H9 (cell line): Measurements from ENCODE around the gene SIGLEC11. TPM values are rescaled to one million over a fixed set of nuclear protein-coding genes. Genes with fewer than 3 reads are reported as not detected.

Experiments
- DNase-seq: peaks from one replicate; pipeline ENCODE4 v3.0.0-alpha.2; 2017
- H2AFZ ChIP-seq: one replicate; pipeline ENCODE4 v1.6.1; 2013; ENCODE audit warnings: mild to moderate bottlenecking, low read length, control low read depth, moderate library complexity
- H2AK5ac ChIP-seq: 2 replicates; pipeline ENCODE4 v1.6.1; 2013; ENCODE audit warnings: low read length, control low read depth, mixed read lengths; ENCODE audit not compliant: insufficient read length
- H2BK120ac ChIP-seq: one replicate; pipeline ENCODE4 v1.6.1; 2013; ENCODE audit warnings: low read depth, mild to moderate bottlenecking, low read length, control low read depth, inconsistent platforms; ENCODE audit not compliant: poor library complexity, severe bottlenecking
- H2BK12ac ChIP-seq: 2 replicates; pipeline ENCODE4 v1.6.1; 2013; ENCODE audit warnings: low read length, control low read depth, mixed read lengths, low read depth; ENCODE audit not compliant: insufficient read length
- H2BK15ac ChIP-seq: 2 replicates; pipeline ENCODE4 v1.6.1; 2013; ENCODE audit warnings: low read depth, low read length, control low read depth
- H2BK20ac ChIP-seq: one replicate; pipeline ENCODE4 v1.6.1; 2013; ENCODE audit warnings: low read depth, mild to moderate bottlenecking, low read length, control low read depth, inconsistent platforms; ENCODE audit not compliant: poor library complexity, severe bottlenecking
- H2BK5ac ChIP-seq: 2 replicates; pipeline ENCODE4 v1.6.1; 2013; ENCODE audit warnings: low read length, control low read depth, mixed read lengths; ENCODE audit not compliant: insufficient read length
- H3K14ac ChIP-seq: 2 replicates; pipeline ENCODE4 v1.6.1; 2013; ENCODE audit warnings: low read length, control low read depth; ENCODE audit not compliant: insufficient read depth
- H3K18ac ChIP-seq: 2 replicates; pipeline ENCODE4 v1.6.1; 2013; ENCODE audit warnings: low read depth, mild to moderate bottlenecking, mixed read lengths, low read length, control low read depth; ENCODE audit not compliant: insufficient read length
- H3K23ac ChIP-seq: 2 replicates; pipeline ENCODE4 v1.6.1; 2013; ENCODE audit warnings: low read length, control low read depth, mixed read lengths, low read depth; ENCODE audit not compliant: insufficient read length
- H3K23me2 ChIP-seq: 2 replicates; pipeline ENCODE4 v1.6.1; 2013; ENCODE audit warnings: low read depth, mild to moderate bottlenecking, mixed read lengths, low read length, control low read depth; ENCODE audit not compliant: insufficient read length, poor library complexity, severe bottlenecking
- H3K27ac ChIP-seq: 2 replicates; pipeline ENCODE4 v1.5.1; 2013; ENCODE audit warnings: low read length, control low read depth, mixed read lengths, low read depth; ENCODE audit not compliant: insufficient read length
- H3K27me3 ChIP-seq: 2 replicates; pipeline ENCODE4 v1.6.1; 2013; ENCODE audit warnings: low read length, control low read depth, inconsistent platforms; ENCODE audit not compliant: insufficient read depth
- H3K4ac ChIP-seq: 2 replicates; pipeline ENCODE4 v1.6.1; 2013; ENCODE audit warnings: low read depth, mild to moderate bottlenecking, control low read depth, inconsistent platforms, low read length, moderate library complexity
- H3K4me1 ChIP-seq: 2 replicates; pipeline ENCODE4 v1.6.1; 2013; ENCODE audit warnings: low read length, control low read depth, inconsistent platforms; ENCODE audit not compliant: insufficient read depth
- H3K4me2 ChIP-seq: 2 replicates; pipeline ENCODE4 v1.6.1; 2013; ENCODE audit warnings: low read length, control low read depth, mixed read lengths; ENCODE audit not compliant: insufficient read length, insufficient read depth
- H3K56ac ChIP-seq: 2 replicates; pipeline ENCODE4 v1.6.1; 2013; ENCODE audit warnings: low read depth, mild to moderate bottlenecking, mixed read lengths, low read length, control low read depth; ENCODE audit not compliant: insufficient read length
- H3K79me1 ChIP-seq: 2 replicates; pipeline ENCODE4 v1.6.1; 2013; ENCODE audit warnings: low read depth, mild to moderate bottlenecking, moderate library complexity, low read length, control low read depth, inconsistent platforms; ENCODE audit not compliant: insufficient read depth, poor library complexity, severe bottlenecking
- H3K79me2 ChIP-seq: 2 replicates; pipeline ENCODE4 v1.6.1; 2013; ENCODE audit warnings: low read length, control low read depth, inconsistent platforms; ENCODE audit not compliant: insufficient read depth
- H3K9ac ChIP-seq: 2 replicates; pipeline ENCODE4 v1.6.1; 2013; ENCODE audit warnings: low read length, control low read depth, mixed read lengths; ENCODE audit not compliant: insufficient read length; ENCODE audit errors: extremely low read depth
- H3K9me3 ChIP-seq: one replicate; pipeline ENCODE4 v1.6.1; 2013; ENCODE audit warnings: low read depth, low read length, inconsistent platforms; ENCODE audit not compliant: control insufficient read depth
- H3T11ph ChIP-seq: one replicate; pipeline ENCODE4 v1.6.1; 2013; ENCODE audit warnings: mild to moderate bottlenecking, low read length, control low read depth, inconsistent platforms
- H4K20me1 ChIP-seq: one replicate; pipeline ENCODE4 v1.6.1; 2013; ENCODE audit not compliant: control insufficient read depth, insufficient read length, insufficient read depth
- H4K5ac ChIP-seq: 2 replicates; pipeline ENCODE4 v1.6.1; 2013; ENCODE audit warnings: low read depth, mild to moderate bottlenecking, mixed read lengths, low read length, control low read depth; ENCODE audit not compliant: insufficient read length
- H4K8ac ChIP-seq: replicated peaks from 2 replicates; pipeline ENCODE4 v1.6.1; 2013; ENCODE audit warnings: low read length, control low read depth, mixed read lengths, low read depth; ENCODE audit not compliant: insufficient read length
- H4K91ac ChIP-seq: 2 replicates; pipeline ENCODE4 v1.6.1; 2013; ENCODE audit warnings: low read depth, mild to moderate bottlenecking, moderate library complexity, mixed read lengths, low read length, control low read depth; ENCODE audit not compliant: insufficient read length
- H3K27ac Mint-ChIP-seq, 3 experiments: 2 replicates in 2 of 3; 3 replicates in 1 of 3; pipeline ENCODE4 v1.8.0; 2020 to 2021; ENCODE audit warnings: mixed read lengths in 3 of 3, mild to moderate bottlenecking in 1 of 3, moderate library complexity in 1 of 3
- H3K27me3 Mint-ChIP-seq: 2 replicates; pipeline ENCODE4 v1.8.0; 2021; ENCODE audit warnings: low read depth, mild to moderate bottlenecking, moderate library complexity, mixed read lengths
- H3K36me3 Mint-ChIP-seq, 3 experiments: 2 replicates in 2 of 3; 3 replicates in 1 of 3; pipeline ENCODE4 v1.8.0; 2020 to 2021; ENCODE audit warnings: low read depth in 3 of 3, mixed read lengths in 3 of 3; ENCODE audit not compliant: insufficient read depth in 1 of 3
- H3K4me1 Mint-ChIP-seq, 2 experiments: 2 replicates each; pipeline ENCODE4 v1.8.0; 2020; ENCODE audit warnings: mixed read lengths in 2 of 2
- H3K4me3 Mint-ChIP-seq, 2 experiments: 2 replicates in 1 of 2; 3 replicates in 1 of 2; pipeline ENCODE4 v1.8.0; 2020 to 2021; ENCODE audit warnings: mild to moderate bottlenecking in 2 of 2, mixed read lengths in 2 of 2, moderate library complexity in 1 of 2
- H3K9me3 Mint-ChIP-seq, 2 experiments: 2 replicates in 1 of 2; 3 replicates in 1 of 2; pipeline ENCODE4 v1.8.0; 2020; ENCODE audit warnings: mild to moderate bottlenecking in 2 of 2, mixed read lengths in 2 of 2, moderate library complexity in 1 of 2
- WGBS: extraction: QIAGEN DNeasy Blood & Tissue Kit; methylation state at CpG from one replicate; pipeline ENCODE4 v1.1.7; 2013; ENCODE audit warnings: missing lambda C conversion rate, low lambda C conversion rate, mixed read lengths; ENCODE audit not compliant: insufficient read length; ENCODE audit errors: extremely low coverage; 5-methylcytosine and 5-hydroxymethylcytosine counted together
- total RNA-seq: library from RNA; stranded (reverse); gene quantifications from 2 replicates; pipeline ENCODE4 v1.2.1, GENCODE V29; 2021
- TF ChIP-seq, protein P1 (sequence below): fragments of 200-600 bp; sonication (generic); conservative IDR thresholded peaks from 3 replicates; pipeline ENCODE4 v1.8.0; 2021; ENCODE audit warnings: antibody characterized with exemption, mild to moderate bottlenecking

Gene SIGLEC11
- total RNA-seq, 1 experiment from 2014 or later: not detected

DNA sequence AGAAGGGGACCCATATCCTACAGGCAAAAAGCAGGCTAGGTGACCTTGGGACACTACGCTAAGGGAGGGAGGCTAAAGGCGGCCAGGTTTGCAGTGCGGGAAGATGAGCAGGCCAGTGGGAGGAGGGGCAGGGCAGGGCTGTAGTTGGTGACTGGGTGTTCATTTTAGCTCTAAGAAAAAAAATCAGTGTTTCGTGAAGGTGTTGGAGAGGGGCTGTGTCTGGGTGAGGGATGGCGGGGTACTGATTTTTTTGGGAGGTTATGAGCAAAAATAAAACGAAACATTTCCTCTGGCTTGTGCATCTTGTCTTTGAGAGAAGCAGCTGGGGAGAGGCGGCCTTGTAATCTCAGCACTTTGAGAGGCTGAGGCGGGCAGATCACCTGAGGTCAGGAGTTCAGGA is 27.3 kb downstream of the SIGLEC11 start:
- Histone ChIP-seq H4K20me1 (no peaks in the 10 kb centered on the region), H2BK5ac (no peak overlapping the region), H3T11ph (no peak overlapping the region), H2BK15ac (no peak overlapping the region), H3K27me3 (no peaks in the 10 kb centered on the region), H3K4me2 (no peak overlapping the region), H3K9me3 (no peaks in the 10 kb centered on the region), H3K14ac (no peak overlapping the region), H2BK12ac (no peak overlapping the region), H3K4ac (no peak overlapping the region), H3K18ac (no peak overlapping the region), H4K5ac (no peak overlapping the region), H2BK120ac (no peak overlapping the region), H2BK20ac (no peak overlapping the region), H3K56ac (no peak overlapping the region), H3K79me1 (no peaks in the 10 kb centered on the region), H2AFZ (no peak overlapping the region), H3K27ac (no peak overlapping the region), H4K91ac (no peak overlapping the region), H3K4me1 (no peaks in the 10 kb centered on the region; the same call in 1 of the 2 replicates), H4K8ac (no peak overlapping the region), H2AK5ac (no peak overlapping the region), H3K9ac (no peak overlapping the region), H3K79me2 (peaks cover 1% of the 10 kb centered on the region; the same call in 1 of the 2 replicates), H3K23me2 (peaks cover 7% of the 10 kb centered on the region), H3K23ac (no peak overlapping the region)
- WGBS: no CpG with 5 or more reads among the region's 8 CpGs
- Mint-ChIP-seq H3K27ac (peak overlapping the region in 2 of 3 experiments; percentile 5 to 91; a peak in 1 of 7 replicates), H3K9me3 (peaks cover 0 to 4% of the 10 kb centered on the region in 2 experiments; a peak in 2 of 5 replicates), H3K4me1 (peaks cover 7 to 14% of the 10 kb centered on the region in 2 experiments), H3K27me3 (peaks cover 9% of the 10 kb centered on the region), H3K36me3 (peaks cover 9 to 23% (median 9%) of the 10 kb centered on the region in 3 experiments), H3K4me3 (no peak overlapping the region; a peak in 1 of 5 replicates)
- TF ChIP-seq, protein P1, sequence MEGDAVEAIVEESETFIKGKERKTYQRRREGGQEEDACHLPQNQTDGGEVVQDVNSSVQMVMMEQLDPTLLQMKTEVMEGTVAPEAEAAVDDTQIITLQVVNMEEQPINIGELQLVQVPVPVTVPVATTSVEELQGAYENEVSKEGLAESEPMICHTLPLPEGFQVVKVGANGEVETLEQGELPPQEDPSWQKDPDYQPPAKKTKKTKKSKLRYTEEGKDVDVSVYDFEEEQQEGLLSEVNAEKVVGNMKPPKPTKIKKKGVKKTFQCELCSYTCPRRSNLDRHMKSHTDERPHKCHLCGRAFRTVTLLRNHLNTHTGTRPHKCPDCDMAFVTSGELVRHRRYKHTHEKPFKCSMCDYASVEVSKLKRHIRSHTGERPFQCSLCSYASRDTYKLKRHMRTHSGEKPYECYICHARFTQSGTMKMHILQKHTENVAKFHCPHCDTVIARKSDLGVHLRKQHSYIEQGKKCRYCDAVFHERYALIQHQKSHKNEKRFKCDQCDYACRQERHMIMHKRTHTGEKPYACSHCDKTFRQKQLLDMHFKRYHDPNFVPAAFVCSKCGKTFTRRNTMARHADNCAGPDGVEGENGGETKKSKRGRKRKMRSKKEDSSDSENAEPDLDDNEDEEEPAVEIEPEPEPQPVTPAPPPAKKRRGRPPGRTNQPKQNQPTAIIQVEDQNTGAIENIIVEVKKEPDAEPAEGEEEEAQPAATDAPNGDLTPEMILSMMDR: no peak
- DNase-seq: no peak
